ENCODE measurements around the gene FRK. TPM values are rescaled to one million over a fixed set of nuclear protein-coding genes. Genes with fewer than 3 reads are reported as not detected.

The FRK gene
- total RNA-seq, 5 donors from 2014 or later (not counting 1 experiment from before 2014, with no cell fraction given), result 0.02 to 0.07 (median 0.06) TPM

- Histone ChIP-seq H3K9me3 (no peaks in the 10 kb centered on the region), H3K4me1 (ENCODE audit: control insufficient read depth in 1 of 2, extremely low read depth in 1 of 2, insufficient read depth in 2 of 2, low read length in 2 of 2) (no peaks in the 10 kb centered on the region), H3K27ac (ENCODE audit: low read length) (no peak overlapping the region), H3K27me3 (replicated peaks in 1 of 2; ENCODE audit: control insufficient read depth in 2 of 2, extremely low read depth in 1 of 2, insufficient read depth in 2 of 2, low read length in 1 of 2) (no peaks in the 10 kb centered on the region), H3K4me3 (ENCODE audit: control insufficient read depth in 1 of 2, extremely low read depth in 1 of 2, low read length in 1 of 2) (no peak overlapping the region), H3K36me3 (ENCODE audit: control insufficient read depth in 2 of 2, extremely low read depth in 1 of 2, insufficient read depth in 1 of 2, low read length in 1 of 2) (no peaks in the 10 kb centered on the region)
- Mint-ChIP-seq H3K4me3 (no peak overlapping the region), H3K4me1 (no peaks in the 10 kb centered on the region), H3K27ac (no peak overlapping the region), H3K36me3 (no peaks in the 10 kb centered on the region), H3K9me3 (no peaks in the 10 kb centered on the region), H3K27me3 (peaks cover 28 to 40% of the 10 kb centered on the region in 2 donors)
- CTCF ChIA-PET, result interaction anchor here in 1 of 2 donors (1.0 kb wide), 1 partner anchor 94 kb away, joined by 3 read pairs; no protein-coding TSS in a partner anchor
- WGBS (ENCODE audit: insufficient coverage), result 40% methylated on average over 1 of the region's 2 CpGs
- DNase-seq, result no peak
- no peak for ATAC-seq (replicated peaks in 1 of 4)
- POLR2A ChIA-PET, result no interaction called here
These were observed 43.0 kb downstream of the FRK start for GRCh38 chr6:116017546-116018295.

- H3K4me1 Mint-ChIP-seq, result peaks cover 0 to 2% (median 0%) of the 10 kb centered on the region in 3 donors
- H3K9me3 Mint-ChIP-seq, result no peaks in the 10 kb centered on the region
- H3K4me3 Mint-ChIP-seq, result no peak overlapping the region
- DNase-seq, result no peak
- no peaks in the 10 kb centered on the region for H3K36me3 ChIP-seq (ENCODE audit: control insufficient read depth in 2 of 2, extremely low read depth in 1 of 2, insufficient read depth in 1 of 2, low read length in 1 of 2)
- no peaks in the 10 kb centered on the region for H3K4me1 ChIP-seq (ENCODE audit: control insufficient read depth in 1 of 2, extremely low read depth in 1 of 2, insufficient read depth in 2 of 2, low read length in 2 of 2)
- ATAC-seq (replicated peaks in 1 of 4), result no peak
- POLR2A ChIA-PET, result no interaction called here
- H3K9me3 ChIP-seq, result no peaks in the 10 kb centered on the region
- no peaks in the 10 kb centered on the region for H3K36me3 Mint-ChIP-seq
- H3K27ac Mint-ChIP-seq, result no peak overlapping the region
- CTCF ChIA-PET, result interaction anchor here in 1 of 2 donors (1.0 kb wide), 1 partner anchor 95 kb away, joined by 3 read pairs; no protein-coding TSS in a partner anchor
- no peak overlapping the region for H3K27ac ChIP-seq (ENCODE audit: low read length)
- H3K27me3 ChIP-seq (replicated peaks in 1 of 2; ENCODE audit: control insufficient read depth in 2 of 2, extremely low read depth in 1 of 2, insufficient read depth in 2 of 2, low read length in 1 of 2), result no peaks in the 10 kb centered on the region
- H3K27me3 Mint-ChIP-seq, result peaks cover 28 to 44% of the 10 kb centered on the region in 2 donors
- no peak overlapping the region for H3K4me3 ChIP-seq (ENCODE audit: control insufficient read depth in 1 of 2, extremely low read depth in 1 of 2, low read length in 1 of 2)
- 50% methylated on average over 1 of the region's 4 CpGs for WGBS (ENCODE audit: insufficient coverage)
These were observed 43.7 kb downstream of the FRK start for GRCh38 chr6:116016846-116017545.

DNA sequence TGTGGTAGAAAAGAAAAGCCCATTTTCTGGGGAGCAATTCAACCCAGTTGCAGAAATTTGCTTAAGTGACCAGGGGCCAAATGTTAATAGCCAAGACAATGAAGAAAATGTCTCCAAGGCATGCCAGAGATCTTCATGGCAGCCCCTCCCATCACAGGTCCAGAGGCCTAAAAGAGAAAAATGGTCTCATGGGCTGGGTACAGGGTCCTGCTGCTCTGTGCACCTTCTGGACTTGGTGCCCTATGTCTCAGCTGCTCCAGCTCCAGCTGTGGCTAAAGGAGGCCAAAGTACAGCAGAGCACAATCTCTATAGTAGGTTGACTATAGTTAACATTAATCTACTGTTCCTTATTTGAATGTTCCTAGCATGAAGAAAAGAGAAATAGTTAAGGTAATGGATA lies 44.7 kb downstream of the FRK start:
- Histone ChIP-seq H3K27me3 (replicated peaks in 1 of 2; ENCODE audit: control insufficient read depth in 2 of 2, extremely low read depth in 1 of 2, insufficient read depth in 2 of 2, low read length in 1 of 2) (no peaks in the 10 kb centered on the region), H3K36me3 (ENCODE audit: control insufficient read depth in 2 of 2, extremely low read depth in 1 of 2, insufficient read depth in 1 of 2, low read length in 1 of 2) (no peaks in the 10 kb centered on the region)
- POLR2A ChIA-PET, result no interaction called here

DNA sequence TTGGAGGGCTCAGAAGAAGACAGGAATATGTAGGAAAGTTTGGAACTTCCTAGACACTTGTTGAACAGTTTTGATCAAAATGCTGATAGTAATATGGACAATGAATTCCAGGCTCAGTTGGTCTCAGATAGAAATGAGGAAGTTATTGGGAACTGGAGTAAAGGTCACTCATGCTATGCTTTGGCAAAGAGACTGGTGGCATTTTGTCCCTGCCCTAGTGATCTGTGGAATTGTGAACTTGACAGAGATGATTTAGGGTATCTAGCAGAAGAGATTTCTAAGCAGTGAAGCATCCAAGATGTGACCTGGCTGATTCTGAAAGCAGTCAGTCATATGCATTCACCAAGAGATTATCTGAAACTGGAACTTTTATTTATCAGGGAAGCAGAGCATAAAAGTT lies 45.1 kb downstream of the FRK start:
- no peaks in the 10 kb centered on the region for H3K4me1 ChIP-seq (ENCODE audit: control insufficient read depth in 1 of 2, extremely low read depth in 1 of 2, insufficient read depth in 2 of 2, low read length in 2 of 2)
- H3K9me3 ChIP-seq, result no peaks in the 10 kb centered on the region
- POLR2A ChIA-PET, result no interaction called here
- no peak overlapping the region for H3K27ac ChIP-seq (ENCODE audit: low read length)
- H3K4me1 Mint-ChIP-seq, result peaks cover 0 to 6% (median 4%) of the 10 kb centered on the region in 3 donors
- no peak overlapping the region for H3K4me3 ChIP-seq (ENCODE audit: control insufficient read depth in 1 of 2, extremely low read depth in 1 of 2, low read length in 1 of 2)
- peaks cover 27 to 44% of the 10 kb centered on the region in 2 donors for H3K27me3 Mint-ChIP-seq
- H3K27ac Mint-ChIP-seq, result no peak overlapping the region
- no peak for ATAC-seq (replicated peaks in 1 of 4)
- H3K36me3 ChIP-seq (ENCODE audit: control insufficient read depth in 2 of 2, extremely low read depth in 1 of 2, insufficient read depth in 1 of 2, low read length in 1 of 2), result no peaks in the 10 kb centered on the region
- no peak for DNase-seq
- no peaks in the 10 kb centered on the region for H3K27me3 ChIP-seq (replicated peaks in 1 of 2; ENCODE audit: control insufficient read depth in 2 of 2, extremely low read depth in 1 of 2, insufficient read depth in 2 of 2, low read length in 1 of 2)
- no peaks in the 10 kb centered on the region for H3K9me3 Mint-ChIP-seq
- H3K36me3 Mint-ChIP-seq, result no peaks in the 10 kb centered on the region
- H3K4me3 Mint-ChIP-seq, result no peak overlapping the region
- CTCF ChIA-PET, result no interaction called here

More for the DNA sequence above, 44.7 kb downstream of the FRK start:
- ATAC-seq (replicated peaks in 1 of 4), result no peak
- no peak overlapping the region for H3K4me3 ChIP-seq (ENCODE audit: control insufficient read depth in 1 of 2, extremely low read depth in 1 of 2, low read length in 1 of 2)
- H3K4me1 ChIP-seq (ENCODE audit: control insufficient read depth in 1 of 2, extremely low read depth in 1 of 2, insufficient read depth in 2 of 2, low read length in 2 of 2), result no peaks in the 10 kb centered on the region
- H3K27ac Mint-ChIP-seq, result no peak overlapping the region
- H3K27me3 Mint-ChIP-seq, result peaks cover 28 to 44% of the 10 kb centered on the region in 2 donors
- H3K4me1 Mint-ChIP-seq, result peaks cover 0 to 6% (median 4%) of the 10 kb centered on the region in 3 donors
- no peak overlapping the region for H3K27ac ChIP-seq (ENCODE audit: low read length)
- no peaks in the 10 kb centered on the region for H3K9me3 Mint-ChIP-seq
- H3K4me3 Mint-ChIP-seq, result no peak overlapping the region
- no peak for DNase-seq
- CTCF ChIA-PET, result no interaction called here
- H3K9me3 ChIP-seq, result no peaks in the 10 kb centered on the region
- no peaks in the 10 kb centered on the region for H3K36me3 Mint-ChIP-seq

DNA sequence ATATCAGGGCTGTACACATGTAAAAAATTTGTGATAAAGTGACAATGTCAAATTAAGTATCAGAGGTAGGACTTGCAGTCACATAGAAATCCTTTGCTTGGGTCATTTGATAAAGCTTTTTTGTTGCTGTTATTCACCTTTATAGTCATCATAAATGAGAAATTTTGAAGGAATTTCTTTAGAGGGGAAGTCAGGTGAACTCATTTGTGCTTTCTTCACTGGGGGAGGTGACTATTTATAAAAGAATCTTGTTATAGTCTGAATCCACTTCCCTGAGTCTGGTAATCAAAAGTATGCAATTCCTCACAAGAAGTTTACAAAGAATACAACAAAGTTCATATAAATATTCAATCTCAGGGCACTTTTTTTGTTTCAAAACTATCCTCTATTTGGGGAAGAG lies 47.7 kb downstream of the FRK start:
- ChIA-PET CTCF (interaction anchor here (0.8 to 2.5 kb wide), 4 partner anchors 32 to 84 kb away, joined by 3 to 16 read pairs (median 8); no protein-coding TSS in a partner anchor), POLR2A (no interaction called here)
- ATAC-seq (replicated peaks in 1 of 4) (no peak), DNase-seq (no peak)
- H3K9me3 Mint-ChIP-seq, result no peaks in the 10 kb centered on the region
- no peaks in the 10 kb centered on the region for H3K27me3 ChIP-seq (replicated peaks in 1 of 2; ENCODE audit: control insufficient read depth in 2 of 2, extremely low read depth in 1 of 2, insufficient read depth in 2 of 2, low read length in 1 of 2)
- no peak overlapping the region for H3K4me3 Mint-ChIP-seq
- H3K27ac ChIP-seq (ENCODE audit: low read length), result no peak overlapping the region
- H3K36me3 ChIP-seq (ENCODE audit: control insufficient read depth in 2 of 2, extremely low read depth in 1 of 2, insufficient read depth in 1 of 2, low read length in 1 of 2), result no peaks in the 10 kb centered on the region
- H3K9me3 ChIP-seq, result no peaks in the 10 kb centered on the region
- H3K36me3 Mint-ChIP-seq, result no peaks in the 10 kb centered on the region
- H3K27ac Mint-ChIP-seq, result no peak overlapping the region
- H3K4me1 Mint-ChIP-seq, result peaks cover 0 to 6% (median 4%) of the 10 kb centered on the region in 3 donors
- H3K27me3 Mint-ChIP-seq, result peaks cover 14 to 32% of the 10 kb centered on the region in 2 donors
- no peaks in the 10 kb centered on the region for H3K4me1 ChIP-seq (ENCODE audit: control insufficient read depth in 1 of 2, extremely low read depth in 1 of 2, insufficient read depth in 2 of 2, low read length in 2 of 2)
- no peak overlapping the region for H3K4me3 ChIP-seq (ENCODE audit: control insufficient read depth in 1 of 2, extremely low read depth in 1 of 2, low read length in 1 of 2)

DNA sequence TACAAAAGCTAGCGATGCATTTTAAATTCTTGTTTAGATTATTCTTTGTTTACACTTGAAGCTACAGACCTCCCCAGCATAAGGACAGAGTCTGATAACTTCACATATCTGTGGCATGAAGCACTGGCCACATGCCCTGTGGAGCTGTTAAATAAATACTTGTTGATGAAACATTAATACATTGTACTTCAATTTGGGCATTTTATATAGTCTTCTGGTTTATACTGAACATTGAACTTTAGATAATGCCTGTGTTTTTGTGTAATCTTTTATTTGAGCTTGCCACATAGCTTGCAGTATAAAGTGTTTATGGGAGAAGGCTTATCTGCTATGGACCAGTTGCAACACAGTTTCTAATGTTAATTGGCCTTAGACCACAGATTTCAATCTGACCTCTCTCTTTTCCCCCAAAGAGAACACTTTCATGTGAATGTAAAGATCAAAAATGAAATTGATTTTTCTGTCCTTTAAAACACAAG lies 48.2 kb downstream of the FRK start:
- Histone ChIP-seq H3K4me1 (ENCODE audit: control insufficient read depth in 1 of 2, extremely low read depth in 1 of 2, insufficient read depth in 2 of 2, low read length in 2 of 2) (no peaks in the 10 kb centered on the region), H3K27me3 (replicated peaks in 1 of 2; ENCODE audit: control insufficient read depth in 2 of 2, extremely low read depth in 1 of 2, insufficient read depth in 2 of 2, low read length in 1 of 2) (no peaks in the 10 kb centered on the region), H3K36me3 (ENCODE audit: control insufficient read depth in 2 of 2, extremely low read depth in 1 of 2, insufficient read depth in 1 of 2, low read length in 1 of 2) (no peaks in the 10 kb centered on the region), H3K27ac (ENCODE audit: low read length) (no peak overlapping the region), H3K4me3 (ENCODE audit: control insufficient read depth in 1 of 2, extremely low read depth in 1 of 2, low read length in 1 of 2) (no peak overlapping the region), H3K9me3 (no peaks in the 10 kb centered on the region)
- Mint-ChIP-seq H3K4me1 (peaks cover 0 to 6% (median 4%) of the 10 kb centered on the region in 3 donors), H3K27me3 (peaks cover 13 to 27% of the 10 kb centered on the region in 2 donors), H3K27ac (no peak overlapping the region), H3K36me3 (no peaks in the 10 kb centered on the region), H3K4me3 (no peak overlapping the region), H3K9me3 (no peaks in the 10 kb centered on the region)
- ChIA-PET POLR2A (no interaction called here), CTCF (interaction anchor here (0.8 to 2.5 kb wide), 5 partner anchors 31 to 99 kb away, joined by 3 to 16 read pairs (median 6); no protein-coding TSS in a partner anchor)
- DNase-seq (no peak), ATAC-seq (replicated peaks in 1 of 4) (no peak)
- WGBS (ENCODE audit: insufficient coverage), result no CpG with 5 or more reads among the region's 1 CpG
